HCEC 1CT (cell line): Measurements from ENCODE around the gene FHIT.
A peak's percentile ranks its signal among the peaks of the same experiment; 100 is the strongest.

Experiments used
- DNase-seq: peaks from one replicate; pipeline ENCODE4 v3.0.0-alpha.2; 2017

FHIT gene

GRCh38 chr3:60609446-60609845 lies 641.8 kb downstream of the FHIT start:
- DNase-seq, result peak; percentile 56

DNA sequence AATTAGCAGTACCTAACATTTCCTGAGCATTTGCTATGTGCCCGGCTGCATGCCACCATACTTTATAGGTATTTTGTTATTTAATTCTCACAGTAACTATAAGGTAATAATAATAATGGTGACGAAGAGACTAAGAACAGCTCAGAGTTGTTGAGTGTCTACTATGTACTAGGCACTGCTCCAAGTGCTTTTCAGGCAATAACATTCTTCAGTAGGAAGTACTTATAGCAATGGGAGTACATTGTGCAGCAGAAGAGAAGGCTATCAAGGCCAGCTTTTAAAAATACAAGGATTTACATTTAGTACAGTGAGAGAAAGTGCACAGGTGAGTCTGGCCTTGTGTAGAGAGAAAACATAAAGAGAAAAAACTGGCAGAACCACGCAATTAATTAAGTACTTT lies 647.4 kb downstream of the FHIT start:
- DNase-seq, result no peak

DNA sequence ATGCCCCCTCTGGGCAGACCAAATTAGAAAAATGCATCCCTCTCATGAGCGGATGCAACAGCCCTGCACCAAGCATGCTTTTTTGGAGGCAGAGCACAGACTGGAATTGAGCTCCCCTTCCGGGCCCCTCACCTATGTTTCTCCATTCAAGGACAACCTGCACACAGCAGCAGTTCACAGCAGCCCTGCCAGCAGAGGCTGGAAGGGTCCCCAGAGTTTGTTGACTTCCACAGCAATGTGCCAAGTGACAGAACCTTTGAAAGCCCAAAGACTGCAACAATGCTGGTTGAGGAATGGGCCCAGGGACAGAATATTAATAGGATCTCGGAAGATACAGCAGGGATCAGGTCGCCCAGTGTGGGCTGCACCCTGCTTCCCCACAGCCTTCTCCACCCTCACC lies 650.4 kb downstream of the FHIT start:
- DNase-seq, result no peak

DNA sequence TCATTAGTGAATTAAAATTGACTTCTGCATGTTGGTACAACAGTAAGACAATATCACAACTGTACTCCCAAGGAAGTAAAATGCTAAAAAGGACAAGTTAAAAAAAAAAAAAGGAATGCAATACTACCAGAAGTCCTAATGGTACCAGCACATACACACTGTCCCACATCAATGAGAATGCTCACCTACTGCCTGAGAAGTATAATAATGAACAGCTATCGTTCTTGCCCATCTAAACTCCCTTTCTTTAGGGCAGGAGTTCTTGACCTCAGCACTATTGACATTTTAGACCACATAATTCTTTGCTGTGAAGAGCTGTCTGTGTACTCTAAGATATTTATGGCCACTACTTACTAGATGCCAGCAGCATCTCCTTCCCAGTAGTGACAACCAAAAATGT lies 651.7 kb downstream of the FHIT start:
- DNase-seq, result no peak

- no peak for DNase-seq
These were observed 652.6 kb downstream of the FHIT start for GRCh38 chr3:60598671-60599070.

GRCh38 chr3:60594025-60594424 lies 657.2 kb downstream of the FHIT start:
- no peak for DNase-seq

- DNase-seq, result no peak
These were observed 660.0 kb downstream of the FHIT start for GRCh38 chr3:60591267-60591666.

GRCh38 chr3:60588806-60589205 lies 662.4 kb downstream of the FHIT start:
- peak; percentile 56 for DNase-seq

DNA sequence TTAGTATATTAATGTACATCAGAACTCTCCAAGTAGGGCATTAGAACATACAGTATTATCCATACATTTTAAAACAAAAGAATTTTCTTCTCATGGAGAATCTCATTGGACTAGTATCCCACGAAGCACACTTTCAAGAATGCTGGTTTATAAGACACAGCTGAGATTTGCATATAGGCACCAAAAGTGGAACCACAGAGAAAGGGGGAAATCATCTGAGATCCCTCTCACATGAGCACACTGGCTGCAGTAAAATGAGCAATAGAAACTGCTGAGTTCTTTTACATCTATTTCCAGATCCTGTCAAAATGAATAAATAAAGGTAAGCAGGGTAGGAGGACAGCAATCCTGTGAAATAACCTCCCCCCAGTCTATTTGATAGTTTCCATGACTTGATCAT lies 665.3 kb downstream of the FHIT start:
- DNase-seq, result no peak

GRCh38 chr3:60584250-60584649 lies 667.0 kb downstream of the FHIT start:
- peak; percentile 63 for DNase-seq

DNA sequence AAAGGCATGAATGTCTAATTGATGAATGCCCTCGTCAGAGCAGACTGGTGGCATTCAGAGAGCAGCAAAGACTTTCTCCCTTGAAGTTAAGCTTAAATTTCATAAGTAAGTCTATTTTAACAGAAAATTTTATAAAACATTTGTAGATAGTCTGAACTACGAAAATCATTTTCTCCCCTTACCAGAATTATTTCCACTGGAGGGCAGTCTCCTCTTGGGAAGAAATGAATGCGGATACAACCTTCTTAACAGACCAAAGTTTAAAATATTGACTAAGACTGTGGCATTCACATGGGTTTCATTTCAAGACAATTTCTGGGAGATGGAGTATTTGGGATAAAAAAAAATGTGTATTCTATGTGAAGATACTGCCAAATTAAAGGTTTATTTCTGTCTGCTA lies 669.0 kb downstream of the FHIT start:
- no peak for DNase-seq

- no peak for DNase-seq
These were observed 670.4 kb downstream of the FHIT start for GRCh38 chr3:60580809-60581208.

DNA sequence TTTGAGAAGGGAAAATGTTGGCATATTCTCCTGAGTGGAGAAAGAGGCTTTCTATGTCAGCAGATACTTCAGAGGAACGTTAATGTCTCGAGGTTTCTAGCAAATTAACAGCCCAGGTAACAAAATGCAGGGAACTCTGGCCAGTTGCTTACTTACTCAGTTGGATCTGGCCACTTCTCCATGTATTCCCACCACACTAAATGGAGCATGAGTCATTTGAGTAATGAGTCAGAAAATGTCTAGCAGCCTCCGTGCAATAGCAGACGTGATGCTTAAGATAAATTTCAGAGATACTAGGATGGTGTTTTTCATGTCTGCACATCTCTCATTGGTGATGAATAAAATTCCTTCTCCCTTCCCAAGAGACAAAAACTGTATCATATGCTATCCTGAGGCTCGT lies 671.5 kb downstream of the FHIT start:
- DNase-seq, result peak; percentile 63

- no peak for DNase-seq
These were observed 672.3 kb downstream of the FHIT start for GRCh38 chr3:60578936-60579335.

GRCh38 chr3:60577601-60578000 lies 673.7 kb downstream of the FHIT start:
- DNase-seq, result no peak

DNA sequence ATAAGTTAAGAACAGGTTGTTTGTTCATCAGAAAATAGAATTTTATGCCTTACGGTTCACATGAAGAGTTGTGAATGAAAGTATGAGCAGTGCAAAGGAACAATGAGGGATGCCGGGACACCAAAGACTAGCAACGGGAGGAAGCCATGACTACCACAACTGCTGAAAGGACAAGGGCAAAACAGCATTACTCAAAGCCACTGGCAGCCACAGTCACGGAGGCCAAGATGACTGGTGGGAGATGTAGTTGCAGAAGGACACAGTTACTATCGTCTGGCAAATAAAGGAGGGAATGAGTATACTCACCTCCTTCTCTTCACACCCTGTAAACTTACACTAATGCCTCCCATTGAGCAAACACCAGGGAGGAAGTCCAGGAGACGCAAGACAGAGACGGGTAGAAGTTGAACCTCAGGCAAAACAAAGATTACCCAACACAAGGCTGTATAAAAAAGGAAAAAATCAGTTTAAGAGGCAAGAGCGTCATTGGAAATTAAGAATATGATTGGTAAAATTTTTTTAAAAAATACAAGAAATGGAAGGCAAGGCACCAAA lies 675.5 kb downstream of the FHIT start:
- no peak for DNase-seq

DNA sequence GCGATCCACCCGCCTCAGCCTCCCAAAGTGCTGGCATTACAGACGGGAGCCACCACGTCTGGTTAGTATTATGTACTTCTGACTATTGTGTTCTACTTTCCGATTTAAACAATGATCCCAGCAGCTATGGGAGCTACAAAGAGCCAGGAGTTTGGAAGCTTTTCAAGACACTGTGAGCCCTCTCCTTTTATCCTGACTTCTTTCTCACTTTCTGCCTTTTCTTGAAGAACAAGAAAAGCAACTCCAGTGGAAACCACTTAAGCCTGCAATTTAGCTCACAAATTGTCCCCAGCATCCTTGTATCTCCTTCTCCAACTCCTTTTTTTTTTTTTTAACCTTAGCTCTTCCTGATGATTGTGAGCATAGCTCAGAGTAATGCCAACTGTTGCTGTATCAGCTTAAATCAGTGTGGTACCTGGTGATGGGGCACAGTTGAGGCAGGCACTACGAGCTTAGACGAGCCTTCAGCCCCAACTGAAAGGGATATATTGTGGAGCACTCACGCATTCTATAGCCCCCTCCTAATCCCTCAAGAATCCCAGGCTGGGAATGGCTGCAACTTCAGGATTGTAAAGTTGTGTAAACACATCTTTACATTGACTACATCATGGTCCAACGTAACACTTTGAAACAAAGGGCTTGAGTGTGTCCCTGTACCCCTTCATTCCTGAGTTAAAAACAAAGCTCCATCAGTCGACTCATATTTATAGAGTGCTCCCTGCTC lies 677.0 kb downstream of the FHIT start:
- no peak for DNase-seq

DNA sequence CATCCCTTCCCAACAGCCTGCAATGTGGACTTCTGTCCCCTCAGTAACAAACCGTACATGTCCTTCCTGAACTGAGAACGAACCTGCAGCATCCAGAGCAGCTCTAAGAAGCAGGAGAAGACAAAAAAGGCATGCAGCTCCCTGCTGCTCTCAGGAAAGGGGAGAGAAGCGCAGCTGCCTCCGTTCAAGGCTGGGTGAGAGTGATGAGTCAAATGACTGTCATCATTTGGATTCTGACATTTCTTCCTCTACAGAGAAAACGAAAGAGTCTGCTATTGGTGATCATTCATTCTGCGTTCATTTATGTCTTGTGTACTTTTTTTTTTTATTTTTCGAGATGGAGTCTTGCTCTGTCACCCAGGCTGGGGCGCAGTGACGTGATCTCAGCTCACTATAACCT lies 677.8 kb downstream of the FHIT start:
- DNase-seq, result peak; percentile 68

DNA sequence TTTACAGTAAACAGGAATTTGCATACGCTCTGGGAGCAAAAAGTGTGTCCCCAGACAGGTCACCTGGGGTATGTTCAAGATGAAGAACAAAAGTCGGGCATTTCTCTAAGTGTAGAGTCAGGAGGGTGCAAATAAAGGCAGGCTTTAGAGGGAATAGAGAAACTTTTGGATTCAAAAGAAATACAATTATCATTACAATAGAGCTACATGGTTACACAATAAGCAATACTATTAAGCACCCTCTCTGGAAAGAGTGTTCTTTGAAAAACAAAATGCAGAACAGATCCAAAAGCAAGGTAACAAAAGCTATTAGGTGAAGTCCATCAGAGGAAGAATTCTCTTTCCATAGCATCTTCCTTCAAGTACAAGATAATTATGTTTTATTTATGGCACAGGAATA lies 679.7 kb downstream of the FHIT start:
- DNase-seq, result no peak

GRCh38 chr3:60557122-60557521 lies 694.1 kb downstream of the FHIT start:
- no peak for DNase-seq

DNA sequence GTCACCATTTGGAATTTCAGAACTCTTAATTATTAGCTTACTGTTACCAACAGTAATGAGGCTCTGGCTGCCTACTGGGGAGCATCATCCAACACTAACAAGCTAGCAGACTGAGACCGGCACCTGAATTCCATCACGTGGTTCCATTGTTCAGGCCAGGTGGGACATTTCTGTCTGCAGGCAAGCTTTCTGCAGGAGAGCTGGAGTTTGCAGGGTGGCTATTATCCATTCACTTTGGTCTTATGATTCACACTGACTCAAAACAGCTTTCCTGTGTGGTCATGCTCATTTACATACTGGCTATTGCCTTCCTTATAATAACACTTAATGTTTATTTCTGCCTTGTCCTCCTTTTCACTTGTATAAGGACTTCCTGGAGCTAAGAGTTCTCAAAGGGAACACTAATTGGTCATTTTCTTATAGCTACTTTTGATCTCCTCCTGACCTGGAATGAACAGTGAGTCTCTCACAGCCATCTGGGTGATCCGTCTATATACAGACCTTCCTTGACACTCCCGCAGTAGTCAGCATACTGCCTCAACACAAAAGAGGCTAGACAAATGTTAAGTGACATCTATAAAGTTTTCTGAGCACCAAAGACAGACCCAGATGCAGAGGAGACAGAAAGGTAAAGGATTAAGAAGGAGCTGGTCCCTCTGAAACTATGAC lies 695.4 kb downstream of the FHIT start:
- peak; percentile 74 for DNase-seq

- no peak for DNase-seq
These were observed 698.1 kb downstream of the FHIT start for GRCh38 chr3:60553144-60553543.

DNA sequence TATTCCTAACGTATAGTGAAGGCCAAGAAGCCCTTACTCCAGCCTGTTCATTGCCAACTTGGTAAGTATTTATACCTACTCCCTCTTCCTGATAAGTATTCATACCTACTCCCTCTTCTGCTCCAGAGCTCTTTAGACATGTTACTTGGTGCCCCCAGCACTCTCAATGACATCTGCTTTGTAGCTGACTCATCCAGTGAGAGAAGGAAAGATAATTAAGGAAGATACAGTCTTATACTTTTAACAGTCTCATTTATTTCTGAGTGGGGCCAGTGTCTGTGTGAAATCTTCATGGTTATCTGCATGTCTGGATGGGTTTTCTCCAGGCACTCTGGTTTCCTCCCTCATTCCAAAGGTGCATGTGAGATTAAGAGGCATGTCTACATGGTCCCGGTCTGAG lies 698.7 kb downstream of the FHIT start:
- DNase-seq, result no peak

- no peak for DNase-seq
These were observed 699.6 kb downstream of the FHIT start for GRCh38 chr3:60551455-60552209.
